Endodermal cell (in vitro differentiated cells): Measurements from ENCODE around the gene TMC7. TPM values are rescaled to one million over a fixed set of nuclear protein-coding genes. Genes with fewer than 3 reads are reported as not detected.
"Not testable (repeated sequence)": the region's sequence is repeated elsewhere in the genome, so short reads cannot be mapped to it uniquely, and the experiment has no call there.

Experiments
- DNase-seq: peaks from one replicate; pipeline ENCODE4 v3.0.0-alpha.2; 2017
- H3K27ac ChIP-seq: 2 replicates; pipeline ENCODE4 v1.5.1; 2013; ENCODE audit warnings: mild to moderate bottlenecking, low read depth, low read length, moderate library complexity
- H3K27me3 ChIP-seq: 2 replicates; pipeline ENCODE4 v1.6.1; 2013; ENCODE audit warnings: mild to moderate bottlenecking, low read length, moderate library complexity; ENCODE audit not compliant: insufficient read depth, control insufficient read depth, poor library complexity, severe bottlenecking
- H3K36me3 ChIP-seq: 2 replicates; pipeline ENCODE4 v1.7.0; 2013; ENCODE audit warnings: mild to moderate bottlenecking, low read length, moderate library complexity; ENCODE audit not compliant: control insufficient read depth, insufficient read depth
- H3K4me1 ChIP-seq: one replicate; pipeline ENCODE4 v1.7.0; 2013; ENCODE audit warnings: low read length; ENCODE audit not compliant: control insufficient read depth, insufficient read depth
- H3K4me3 ChIP-seq: 2 replicates; pipeline ENCODE4 v1.5.1; 2013; ENCODE audit warnings: mild to moderate bottlenecking, low read length, moderate library complexity
- H3K9ac ChIP-seq: 2 replicates; pipeline ENCODE4 v1.6.1; 2013; ENCODE audit warnings: mild to moderate bottlenecking, low read length, moderate library complexity; ENCODE audit not compliant: poor library complexity, severe bottlenecking; ENCODE audit errors: extremely low read depth
- H3K9me3 ChIP-seq: 2 replicates; pipeline ENCODE4 v1.6.1; 2013; ENCODE audit warnings: mild to moderate bottlenecking, low read length, moderate library complexity; ENCODE audit not compliant: control insufficient read depth
- H3K27ac Mint-ChIP-seq: 2 replicates; pipeline ENCODE4 v1.8.0; 2020; ENCODE audit warnings: mixed read lengths
- H3K27me3 Mint-ChIP-seq: 2 replicates; pipeline ENCODE4 v1.8.0; 2021; ENCODE audit warnings: mild to moderate bottlenecking, mixed read lengths; ENCODE audit not compliant: insufficient read depth
- H3K36me3 Mint-ChIP-seq: 2 replicates; pipeline ENCODE4 v1.8.0; 2020; ENCODE audit warnings: low read depth, mixed read lengths
- H3K4me1 Mint-ChIP-seq: 2 replicates; pipeline ENCODE4 v1.8.0; 2020; ENCODE audit warnings: mixed read lengths
- H3K4me3 Mint-ChIP-seq: 2 replicates; pipeline ENCODE4 v1.8.0; 2020; ENCODE audit warnings: mild to moderate bottlenecking, moderate library complexity, mixed read lengths
- H3K9me3 Mint-ChIP-seq: 2 replicates; pipeline ENCODE4 v1.8.0; 2020; ENCODE audit warnings: mild to moderate bottlenecking, mixed read lengths
- WGBS, 2 experiments: methylation state at CpG; one replicate each; pipeline versions ENCODE4 v1.1.5 to v1.1.7; 2013; ENCODE audit warnings: missing lambda C conversion rate in 2 of 2, mixed read lengths in 1 of 2; ENCODE audit not compliant: insufficient coverage in 1 of 2, insufficient read length in 1 of 2; 5-methylcytosine and 5-hydroxymethylcytosine counted together
- total RNA-seq, 2 donors: library from RNA; stranded (reverse); fragmentation: NEBNext Ultra II Directional in 1 of 2; extraction: Animal tissue kit (Norgen Biotek cat#: 25700) in 1 of 2; gene quantifications; 2 replicates in 1 of 2; 3 replicates in 1 of 2; pipeline ENCODE4 v1.2.1, GENCODE V29; 2021
- TF ChIP-seq, protein P1 (sequence below): fragments of 200-600 bp; sonication (generic); conservative IDR thresholded peaks from 2 replicates; pipeline ENCODE4 v1.5.0; 2021; ENCODE audit warnings: antibody characterized with exemption, mild to moderate bottlenecking

Gene TMC7
- total RNA-seq, 2 donors from 2014 or later = 14.9 to 16.6 TPM

- Mint-ChIP-seq H3K9me3 (no peaks in the 10 kb centered on the region), H3K4me3 (no peak overlapping the region), H3K36me3 (no peaks in the 10 kb centered on the region), H3K4me1 (peaks cover 34% of the 10 kb centered on the region), H3K27ac (peak overlapping the region; percentile 19), H3K27me3 (no peaks in the 10 kb centered on the region)
- TF ChIP-seq, protein P1, sequence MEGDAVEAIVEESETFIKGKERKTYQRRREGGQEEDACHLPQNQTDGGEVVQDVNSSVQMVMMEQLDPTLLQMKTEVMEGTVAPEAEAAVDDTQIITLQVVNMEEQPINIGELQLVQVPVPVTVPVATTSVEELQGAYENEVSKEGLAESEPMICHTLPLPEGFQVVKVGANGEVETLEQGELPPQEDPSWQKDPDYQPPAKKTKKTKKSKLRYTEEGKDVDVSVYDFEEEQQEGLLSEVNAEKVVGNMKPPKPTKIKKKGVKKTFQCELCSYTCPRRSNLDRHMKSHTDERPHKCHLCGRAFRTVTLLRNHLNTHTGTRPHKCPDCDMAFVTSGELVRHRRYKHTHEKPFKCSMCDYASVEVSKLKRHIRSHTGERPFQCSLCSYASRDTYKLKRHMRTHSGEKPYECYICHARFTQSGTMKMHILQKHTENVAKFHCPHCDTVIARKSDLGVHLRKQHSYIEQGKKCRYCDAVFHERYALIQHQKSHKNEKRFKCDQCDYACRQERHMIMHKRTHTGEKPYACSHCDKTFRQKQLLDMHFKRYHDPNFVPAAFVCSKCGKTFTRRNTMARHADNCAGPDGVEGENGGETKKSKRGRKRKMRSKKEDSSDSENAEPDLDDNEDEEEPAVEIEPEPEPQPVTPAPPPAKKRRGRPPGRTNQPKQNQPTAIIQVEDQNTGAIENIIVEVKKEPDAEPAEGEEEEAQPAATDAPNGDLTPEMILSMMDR = no peak
- Histone ChIP-seq H3K9ac (no peak overlapping the region), H3K27me3 (no peaks in the 10 kb centered on the region), H3K36me3 (no peaks in the 10 kb centered on the region), H3K9me3 (no peaks in the 10 kb centered on the region), H3K4me1 (no peaks in the 10 kb centered on the region), H3K27ac (no peak overlapping the region), H3K4me3 (no peak overlapping the region)
- WGBS, 2 experiments = 48 to 82% methylated on average over 1 to 3 of the region's 3 CpGs
- no peak for DNase-seq
These were observed 8.6 kb upstream of the TMC7 start for GRCh38 chr16:18975109-18975508.

DNA sequence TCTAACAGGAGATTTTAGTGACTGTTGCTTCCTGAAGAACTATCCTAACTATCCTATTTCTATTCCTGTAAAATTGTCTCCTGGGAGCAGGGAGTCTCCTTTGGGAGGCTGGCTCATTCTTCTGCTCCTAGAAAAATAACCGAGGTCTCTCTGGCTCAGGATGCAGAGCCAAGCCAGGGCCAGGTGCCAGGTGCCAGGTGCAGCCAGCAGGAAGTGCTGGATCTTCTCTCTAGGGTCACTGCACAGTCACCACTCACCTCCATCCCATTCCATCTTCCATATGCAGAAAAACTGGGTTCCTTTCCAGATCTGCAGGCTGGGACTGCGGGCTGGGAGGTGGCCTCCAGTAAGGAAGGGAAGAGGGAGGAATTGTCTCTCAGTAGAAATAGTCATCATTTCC lies 3.8 kb upstream of the TMC7 start:
- TF ChIP-seq, protein P1 = no peak
- H3K4me1 Mint-ChIP-seq = peaks cover 19% of the 10 kb centered on the region
- H3K36me3 Mint-ChIP-seq = no peaks in the 10 kb centered on the region
- DNase-seq = no peak
- H3K4me3 Mint-ChIP-seq = no peak overlapping the region
- H3K27me3 ChIP-seq = no peaks in the 10 kb centered on the region
- no peaks in the 10 kb centered on the region for H3K9me3 ChIP-seq
- no peaks in the 10 kb centered on the region for H3K9me3 Mint-ChIP-seq
- WGBS, 2 experiments = 77% methylated on average over 2 of the region's 2 CpGs; no CpG with 5 or more reads in 1 of the 2 experiments
- no peaks in the 10 kb centered on the region for H3K27me3 Mint-ChIP-seq
- no peak overlapping the region for H3K9ac ChIP-seq
- no peak overlapping the region for H3K4me3 ChIP-seq
- no peak overlapping the region for H3K27ac ChIP-seq
- no peak overlapping the region for H3K27ac Mint-ChIP-seq
- H3K4me1 ChIP-seq = no peaks in the 10 kb centered on the region
- H3K36me3 ChIP-seq = no peaks in the 10 kb centered on the region

- TF ChIP-seq, protein P1 = no peak
- peak overlapping the region; percentile 98 for H3K4me3 ChIP-seq
- no peak for DNase-seq
- Mint-ChIP-seq H3K4me3 (peak overlapping the region; percentile 73), H3K27me3 (no peaks in the 10 kb centered on the region), H3K9me3 (no peaks in the 10 kb centered on the region), H3K36me3 (peaks cover 8% of the 10 kb centered on the region), H3K27ac (peak overlapping the region; percentile 82), H3K4me1 (peaks cover 8% of the 10 kb centered on the region)
- H3K27me3 ChIP-seq = no peaks in the 10 kb centered on the region
- H3K27ac ChIP-seq = no peak overlapping the region
- peaks cover 3% of the 10 kb centered on the region for H3K36me3 ChIP-seq
- H3K4me1 ChIP-seq = no peaks in the 10 kb centered on the region
- 79 to 92% methylated on average over 7 to 11 of the region's 11 CpGs for WGBS, 2 experiments
- no peaks in the 10 kb centered on the region for H3K9me3 ChIP-seq
- H3K9ac ChIP-seq = peak overlapping the region; percentile 82
These were observed 786 bp downstream of the TMC7 start for GRCh38 chr16:18984435-18985005.

DNA sequence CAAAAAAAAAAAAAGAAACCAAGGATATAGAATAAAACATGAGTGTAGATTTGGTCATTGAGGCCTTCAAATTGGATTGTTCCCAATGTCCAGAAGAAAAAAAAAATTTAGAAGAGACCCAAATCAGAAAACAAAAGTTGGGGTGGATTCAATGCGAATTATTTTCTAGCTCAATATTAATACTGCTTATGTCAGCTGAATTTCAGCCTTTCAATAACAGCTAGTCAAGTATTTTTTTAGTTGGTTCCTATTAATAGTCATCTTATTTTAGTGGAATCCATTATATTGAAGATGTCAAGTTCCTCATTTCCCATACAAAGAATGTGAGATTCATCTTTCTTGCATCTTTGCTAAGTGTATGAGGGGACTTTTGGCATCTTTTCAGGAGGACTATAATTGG lies 1.5 kb downstream of the TMC7 start:
- not testable (repeated sequence) for H3K27me3 ChIP-seq, H3K27ac ChIP-seq, H3K27ac Mint-ChIP-seq, H3K36me3 ChIP-seq, H3K9ac ChIP-seq, H3K9me3 Mint-ChIP-seq, H3K27me3 Mint-ChIP-seq, H3K4me3 ChIP-seq, DNase-seq, H3K9me3 ChIP-seq, H3K4me1 ChIP-seq
- Mint-ChIP-seq H3K36me3 (peaks cover 13% of the 10 kb centered on the region), H3K4me1 (peaks cover 13% of the 10 kb centered on the region), H3K4me3 (peak overlapping the region; percentile 73)
- no CpG with 5 or more reads among the region's 1 CpG for WGBS, 2 experiments

- Mint-ChIP-seq H3K36me3 (peaks cover 42% of the 10 kb centered on the region), H3K9me3 (peaks cover 11% of the 10 kb centered on the region), H3K4me1 (peaks cover 11% of the 10 kb centered on the region)
- WGBS, 2 experiments = 97% methylated on average over 6 of the region's 9 CpGs
- not testable (repeated sequence) for H3K9ac ChIP-seq, H3K27ac Mint-ChIP-seq, DNase-seq, H3K27me3 ChIP-seq, H3K4me1 ChIP-seq, H3K4me3 Mint-ChIP-seq, H3K4me3 ChIP-seq, H3K27ac ChIP-seq, H3K27me3 Mint-ChIP-seq
- peaks cover 15% of the 10 kb centered on the region for H3K36me3 ChIP-seq
- peaks cover 14% of the 10 kb centered on the region for H3K9me3 ChIP-seq
These were observed 8.0 kb downstream of the TMC7 start for GRCh38 chr16:18991731-18992130.
